SK-N-SH treated with all-trans-retinoic acid at 6 μM for 48 hours (cell line): ENCODE measurements around the gene OR2AT4.

ENCODE experiments used
- ESRRG ChIP-seq: fragments of 250-450 bp; sonication (Bioruptor Pico); IDR thresholded peaks from 2 replicates; pipeline ENCODE4 v1.6.1; 2021; ENCODE audit warnings: mild to moderate bottlenecking
- OSR1 ChIP-seq: fragments of 250-450 bp; sonication (Bioruptor Pico); IDR thresholded peaks from 2 replicates; pipeline ENCODE4 v1.8.0; 2022; ENCODE audit warnings: moderate library complexity, mild to moderate bottlenecking, inconsistent platforms

- TF ChIP-seq ESRRG (CRISPR knock-in tag): no peak
- TF ChIP-seq OSR1: no peak
Measured at GRCh38 chr11:75077316-75077715, 19.4 kb downstream of the OR2AT4 start.
